Activated T-helper 9 cell treated with anti-CD3 and anti-CD28 coated beads, Interleukin-2, amount 50 U/mL, for 16 hours (primary cell): ENCODE measurements around the gene JSRP1.

ENCODE experiments used
- DNase-seq: peaks from one replicate; pipeline ENCODE4 v3.0.0-alpha.2; 2020; ENCODE audit warnings: low read depth

Gene JSRP1

DNA sequence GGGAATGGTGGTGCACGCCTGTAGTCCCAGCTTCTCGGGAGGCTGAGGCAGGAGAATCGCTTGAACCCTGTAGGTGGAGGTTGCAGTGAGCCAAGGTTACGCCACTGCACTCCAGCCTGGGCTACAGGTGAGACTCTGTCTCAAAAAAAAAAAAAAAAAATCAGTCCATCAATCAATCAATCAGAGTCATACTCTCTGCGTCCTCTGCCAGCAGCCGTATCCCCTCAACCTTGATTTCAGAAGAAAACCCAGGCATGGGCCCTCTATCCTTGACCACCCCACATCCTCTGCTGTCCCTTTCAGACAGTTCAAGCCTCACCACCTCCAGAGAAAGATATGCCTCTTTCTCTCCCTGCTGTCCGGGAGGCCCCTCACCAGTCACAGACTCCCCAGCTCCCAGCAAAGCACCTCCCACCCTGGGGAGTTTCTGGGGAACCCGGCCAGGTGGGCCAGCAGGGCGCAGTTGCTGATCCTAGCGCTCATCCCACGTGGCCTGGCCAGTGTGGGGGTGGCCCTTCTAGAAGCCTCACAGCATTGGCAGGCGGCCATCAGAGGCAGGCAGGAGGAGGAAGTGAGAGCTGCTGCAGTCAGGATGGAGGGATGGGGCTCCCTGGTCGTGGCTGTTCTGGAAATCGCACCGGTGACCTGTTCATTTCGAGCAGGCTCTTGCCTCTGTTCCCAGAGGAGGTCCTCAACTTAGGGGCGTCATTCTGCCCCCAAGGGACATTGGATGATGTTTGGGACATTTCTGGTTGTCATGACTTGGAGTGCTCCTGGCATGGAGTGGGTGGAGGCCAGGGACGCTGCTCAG lies 10.2 kb upstream of the JSRP1 start:
- DNase-seq = no peak

DNA sequence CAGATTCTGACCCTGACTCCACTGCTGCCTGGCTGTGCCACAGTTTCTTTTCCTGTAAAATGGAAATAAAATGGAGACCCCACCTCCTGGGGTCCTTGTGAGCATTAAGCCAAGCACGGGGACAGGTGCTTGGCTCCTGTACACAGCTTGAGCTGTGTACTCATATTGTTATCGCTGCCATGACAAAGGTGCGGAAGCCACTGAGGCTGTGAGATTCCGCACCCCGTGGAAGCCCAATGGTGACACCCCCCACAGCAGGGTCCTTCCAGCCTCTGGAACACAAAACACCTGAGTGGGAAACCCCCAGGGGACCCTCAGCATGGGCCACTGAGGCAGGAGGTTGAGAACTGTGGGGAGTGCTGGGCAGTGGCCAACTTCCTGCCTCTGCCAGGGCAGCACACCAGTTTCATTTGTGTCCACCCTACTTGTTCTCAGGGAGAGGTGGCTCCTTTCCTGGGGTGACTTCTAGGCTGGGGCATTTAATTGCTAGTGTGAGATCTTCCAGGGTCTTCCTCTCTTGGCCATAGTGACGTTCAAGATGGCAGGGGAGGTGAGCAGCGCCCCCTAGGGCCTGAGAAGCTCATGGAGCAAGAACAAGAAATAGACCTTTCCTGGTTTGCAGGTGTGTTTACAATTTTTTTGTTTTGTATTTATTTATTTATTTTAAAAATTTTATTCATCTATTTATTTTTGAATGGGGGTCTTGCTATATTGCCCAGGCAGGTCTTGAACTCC lies 5.4 kb upstream of the JSRP1 start:
- no peak for DNase-seq

DNA sequence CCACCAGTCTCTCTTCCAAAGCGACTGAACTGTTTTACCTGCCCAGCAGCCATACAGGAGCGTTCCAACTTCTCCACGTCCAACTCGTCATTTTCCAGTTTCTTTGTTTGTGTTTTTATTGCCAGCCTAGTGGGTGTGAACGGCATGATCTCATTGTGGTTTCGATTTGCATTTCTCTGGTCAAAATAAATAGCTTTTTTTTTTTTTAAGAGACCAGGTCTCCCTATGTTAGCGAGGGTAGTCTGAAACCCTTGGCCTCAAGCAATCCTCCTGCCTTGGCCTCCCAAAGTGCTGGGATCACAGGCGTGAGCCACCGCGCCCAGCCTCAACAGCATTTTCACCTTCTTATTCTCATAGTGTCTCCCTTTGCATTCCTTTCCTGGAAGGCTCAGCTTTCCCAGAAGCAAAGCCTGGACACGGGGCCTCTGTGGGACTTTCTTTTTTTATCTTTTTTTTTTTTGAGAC lies 4.2 kb upstream of the JSRP1 start:
- DNase-seq = no peak

DNA sequence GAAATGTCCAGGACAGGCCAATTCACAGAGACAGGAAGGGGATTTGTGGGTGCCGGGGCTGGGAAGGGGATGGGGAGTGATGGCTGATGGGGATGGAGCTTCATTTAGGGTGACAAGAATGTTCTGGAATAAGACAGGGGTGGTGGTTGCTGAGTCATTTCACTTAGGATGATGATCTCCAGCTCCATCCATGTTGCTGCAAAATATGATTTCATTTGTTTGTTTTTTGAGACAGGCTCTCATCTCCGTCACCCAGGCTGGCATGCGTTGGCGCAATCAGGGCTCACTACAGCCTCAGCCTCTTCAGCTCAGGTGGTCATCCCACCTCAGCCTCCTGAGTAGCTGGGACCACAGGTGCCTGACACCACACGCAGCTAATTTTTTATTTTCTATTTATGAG lies 3.1 kb upstream of the JSRP1 start:
- DNase-seq = no peak

DNA sequence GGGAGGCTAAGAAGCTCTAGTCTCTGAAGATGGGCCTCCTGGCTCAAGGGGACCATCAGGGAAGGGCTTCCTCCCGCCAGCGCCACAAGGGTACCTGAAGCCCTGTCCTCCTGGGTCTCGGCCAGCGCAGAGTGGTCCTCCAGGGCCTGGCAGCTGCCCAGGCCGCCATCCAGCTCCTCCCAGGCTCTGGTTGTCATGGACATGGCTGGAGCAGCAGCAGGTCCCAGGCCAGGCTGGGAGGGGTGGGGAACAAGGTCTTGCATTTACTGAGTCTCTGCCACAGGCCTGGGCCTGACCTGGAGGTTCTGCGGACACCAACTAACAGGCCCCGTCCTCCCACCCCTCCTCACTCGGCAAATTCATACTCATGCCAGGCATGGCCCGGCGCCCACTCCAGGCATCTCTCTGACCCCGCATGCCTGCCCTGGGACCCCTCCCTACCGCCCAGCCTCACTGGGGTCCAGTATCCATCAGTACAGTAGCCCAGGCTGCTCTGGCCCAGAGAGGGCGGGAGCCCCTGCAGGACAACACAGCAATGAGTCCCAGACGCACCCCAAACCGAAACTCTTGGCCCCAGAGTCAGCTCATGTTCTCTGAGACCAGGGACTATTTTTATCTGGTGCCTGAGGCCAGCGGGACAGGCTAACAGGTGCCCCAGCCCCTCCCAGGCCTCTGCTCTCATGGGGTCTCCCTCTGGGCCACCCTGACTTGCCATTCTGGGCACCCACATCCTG lies 938 bp downstream of the JSRP1 start:
- DNase-seq = no peak

DNA sequence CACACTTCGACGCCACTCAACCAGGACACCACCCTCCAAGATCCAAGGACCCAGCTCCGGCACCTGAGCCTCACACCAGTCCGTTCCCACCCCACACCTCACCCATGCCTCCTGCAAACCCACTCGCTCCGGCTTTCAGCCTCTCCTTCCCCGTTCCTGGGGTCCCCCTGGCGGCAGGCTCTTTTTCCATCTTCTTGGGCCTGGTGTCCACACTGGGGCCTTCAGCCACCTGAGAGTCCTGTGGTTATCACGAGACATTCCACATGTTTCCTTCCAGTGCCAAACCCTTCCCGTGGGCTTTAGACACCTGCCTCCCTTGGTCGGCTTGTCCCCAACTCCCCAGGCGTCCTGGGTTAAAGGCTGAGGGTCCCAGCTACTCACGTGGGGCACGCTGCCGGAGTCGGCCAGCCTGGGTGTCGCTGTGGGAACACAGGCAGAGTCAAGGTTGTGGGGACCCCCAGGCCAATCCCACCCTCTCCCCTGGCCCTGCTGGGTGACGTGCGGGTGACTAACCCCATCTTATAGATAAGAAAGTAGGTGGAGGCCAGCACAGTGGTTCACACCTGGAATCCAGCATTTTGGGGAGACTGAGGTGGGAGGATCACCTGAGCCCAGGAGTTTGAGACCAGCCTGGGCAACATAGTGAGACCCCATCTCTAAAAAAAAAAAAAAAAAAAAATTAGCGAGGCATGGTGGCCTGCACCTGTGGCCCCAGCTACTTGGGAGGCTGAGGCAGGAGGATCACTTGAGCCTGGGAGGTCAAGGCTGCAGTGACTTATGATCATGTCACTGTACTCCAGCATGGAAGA lies 1.9 kb downstream of the JSRP1 start:
- no peak for DNase-seq

DNA sequence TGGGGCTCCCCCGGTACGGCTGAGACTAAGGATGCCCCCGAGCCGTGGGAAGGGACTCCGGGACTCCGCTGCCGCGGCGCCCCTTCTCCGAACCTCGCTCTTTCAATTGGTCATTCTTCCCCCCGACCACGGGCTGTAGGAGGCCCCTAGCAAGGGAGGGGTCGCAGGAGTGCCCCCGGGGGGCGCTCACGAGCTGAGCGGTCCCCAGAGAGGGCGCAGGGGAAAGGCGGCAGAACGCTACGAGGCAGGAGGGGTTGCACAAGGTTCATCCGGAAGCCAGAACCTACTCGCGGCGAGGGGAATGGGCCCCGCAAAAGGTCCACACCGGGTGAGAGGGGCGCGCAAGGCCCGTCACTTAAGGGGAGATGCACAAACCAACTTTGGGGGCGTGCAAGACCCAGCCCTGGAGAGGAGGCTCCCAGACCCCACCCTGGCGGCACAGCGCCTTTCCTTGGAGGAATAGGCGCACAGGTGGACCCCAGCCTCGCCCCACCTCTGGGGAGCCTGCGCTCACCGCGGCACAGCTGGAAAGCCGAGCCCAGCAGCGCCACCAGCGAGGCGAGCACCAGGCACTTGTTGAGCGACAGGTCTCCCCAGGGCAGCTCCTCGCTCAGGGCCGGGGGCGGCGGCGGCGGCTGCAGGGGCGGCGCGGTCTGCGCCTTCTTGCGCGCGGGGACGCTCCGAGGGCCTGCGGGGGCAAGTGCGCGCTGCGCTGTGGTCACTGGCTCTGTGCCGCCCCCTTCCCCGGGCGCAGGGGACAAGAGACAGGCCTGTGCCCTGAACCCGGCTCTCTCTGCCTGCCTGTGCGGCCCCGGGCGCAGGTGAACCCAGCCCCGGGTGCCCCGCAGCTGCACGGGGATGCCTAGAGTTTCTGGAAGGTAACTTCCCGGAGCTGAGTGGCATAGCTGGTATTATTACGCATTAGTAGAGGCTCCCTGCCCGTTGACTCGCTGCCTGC lies 2.8 kb downstream of the JSRP1 start:
- no peak for DNase-seq

DNA sequence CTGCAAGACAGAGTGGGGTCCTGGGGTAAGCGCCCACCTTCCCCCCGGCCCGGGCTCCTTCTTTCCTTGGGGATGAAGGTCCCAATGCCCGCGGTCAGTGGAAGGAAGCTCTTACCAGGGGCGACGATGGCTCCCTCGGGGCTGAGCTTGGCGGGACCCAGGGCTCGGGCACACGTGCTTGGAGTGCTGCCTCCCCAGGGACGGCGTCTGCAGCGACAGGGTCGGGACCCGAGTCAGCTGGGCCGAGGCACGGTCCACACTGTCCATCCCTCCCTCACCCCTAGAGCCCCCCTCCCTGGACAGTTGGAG lies 3.5 kb downstream of the JSRP1 start:
- DNase-seq = no peak

DNA sequence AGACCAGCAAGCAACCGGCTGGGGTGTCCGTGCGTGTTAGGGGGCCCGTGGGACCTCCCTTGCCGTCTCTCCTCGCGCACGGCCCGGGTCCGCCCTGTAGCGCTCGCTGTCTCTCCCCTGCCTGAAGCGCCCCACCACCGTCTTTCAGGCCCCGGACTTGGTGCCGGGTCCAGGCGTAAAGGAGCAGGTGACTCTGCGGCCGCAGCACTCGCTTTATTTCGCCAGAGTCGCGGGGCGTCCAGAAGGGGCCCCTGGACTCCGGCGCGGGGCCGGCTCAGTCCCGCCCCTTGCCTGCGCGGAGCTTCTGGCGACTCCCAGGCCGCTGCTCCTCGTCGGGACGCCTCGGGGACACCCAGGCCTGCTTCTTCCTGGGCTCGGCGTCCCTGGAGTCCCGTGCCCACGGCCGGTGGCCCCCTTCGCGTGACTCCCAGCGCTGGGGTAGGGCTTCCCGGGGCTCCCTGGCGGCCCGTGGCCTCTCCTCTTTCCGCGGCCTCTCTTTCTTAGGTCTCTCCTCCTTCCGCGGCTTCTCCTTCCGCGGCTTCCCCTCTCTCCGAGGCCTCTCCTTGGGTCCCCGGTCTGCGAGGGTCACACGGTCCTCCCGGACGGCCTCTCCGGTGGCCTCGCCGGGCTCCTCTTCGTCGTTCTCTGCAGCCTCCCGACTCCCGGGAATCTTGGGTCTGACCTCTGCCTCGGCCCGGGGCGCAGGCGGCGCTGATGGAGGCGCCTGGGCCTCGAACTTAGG lies 4.0 kb downstream of the JSRP1 start:
- no peak for DNase-seq

DNA sequence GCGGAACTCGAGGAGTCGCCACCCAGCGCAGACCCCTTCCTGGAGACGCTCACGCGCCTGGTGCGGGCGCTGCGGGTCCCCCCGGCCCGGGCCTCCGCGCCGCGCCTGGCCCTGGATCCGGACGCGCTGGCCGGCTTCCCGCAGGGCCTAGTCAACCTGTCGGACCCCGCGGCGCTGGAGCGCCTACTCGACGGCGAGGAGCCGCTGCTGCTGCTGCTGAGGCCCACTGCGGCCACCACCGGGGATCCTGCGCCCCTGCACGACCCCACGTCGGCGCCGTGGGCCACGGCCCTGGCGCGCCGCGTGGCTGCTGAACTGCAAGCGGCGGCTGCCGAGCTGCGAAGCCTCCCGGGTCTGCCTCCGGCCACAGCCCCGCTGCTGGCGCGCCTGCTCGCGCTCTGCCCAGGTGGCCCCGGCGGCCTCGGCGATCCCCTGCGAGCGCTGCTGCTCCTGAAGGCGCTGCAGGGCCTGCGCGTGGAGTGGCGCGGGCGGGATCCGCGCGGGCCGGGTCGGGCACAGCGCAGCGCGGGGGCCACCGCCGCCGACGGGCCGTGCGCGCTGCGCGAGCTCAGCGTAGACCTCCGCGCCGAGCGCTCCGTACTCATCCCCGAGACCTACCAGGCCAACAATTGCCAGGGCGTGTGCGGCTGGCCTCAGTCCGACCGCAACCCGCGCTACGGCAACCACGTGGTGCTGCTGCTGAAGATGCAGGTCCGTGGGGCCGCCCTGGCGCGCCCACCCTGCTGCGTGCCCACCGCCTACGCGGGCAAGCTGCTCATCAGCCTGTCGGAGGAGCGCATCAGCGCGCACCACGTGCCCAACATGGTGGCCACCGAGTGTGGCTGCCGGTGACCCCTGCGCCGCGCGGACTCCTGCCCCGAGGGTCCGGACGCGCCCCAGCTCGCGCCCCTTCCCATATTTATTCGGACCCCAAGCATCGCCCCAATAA lies 4.8 kb downstream of the JSRP1 start:
- no peak for DNase-seq

DNA sequence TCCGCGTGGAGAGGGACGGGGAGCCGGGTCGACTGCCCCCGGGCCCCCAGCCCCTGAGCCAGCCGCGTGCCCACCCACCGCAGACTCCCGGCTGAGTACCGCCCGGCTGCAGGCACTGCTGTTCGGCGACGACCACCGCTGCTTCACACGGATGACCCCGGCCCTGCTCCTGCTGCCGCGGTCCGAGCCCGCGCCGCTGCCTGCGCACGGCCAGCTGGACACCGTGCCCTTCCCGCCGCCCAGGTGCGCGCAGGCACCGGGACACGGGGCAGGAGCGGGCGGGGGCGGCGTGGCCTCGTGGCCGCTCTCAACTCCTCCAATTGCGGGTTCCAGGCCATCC lies 5.5 kb downstream of the JSRP1 start:
- DNase-seq = no peak

DNA sequence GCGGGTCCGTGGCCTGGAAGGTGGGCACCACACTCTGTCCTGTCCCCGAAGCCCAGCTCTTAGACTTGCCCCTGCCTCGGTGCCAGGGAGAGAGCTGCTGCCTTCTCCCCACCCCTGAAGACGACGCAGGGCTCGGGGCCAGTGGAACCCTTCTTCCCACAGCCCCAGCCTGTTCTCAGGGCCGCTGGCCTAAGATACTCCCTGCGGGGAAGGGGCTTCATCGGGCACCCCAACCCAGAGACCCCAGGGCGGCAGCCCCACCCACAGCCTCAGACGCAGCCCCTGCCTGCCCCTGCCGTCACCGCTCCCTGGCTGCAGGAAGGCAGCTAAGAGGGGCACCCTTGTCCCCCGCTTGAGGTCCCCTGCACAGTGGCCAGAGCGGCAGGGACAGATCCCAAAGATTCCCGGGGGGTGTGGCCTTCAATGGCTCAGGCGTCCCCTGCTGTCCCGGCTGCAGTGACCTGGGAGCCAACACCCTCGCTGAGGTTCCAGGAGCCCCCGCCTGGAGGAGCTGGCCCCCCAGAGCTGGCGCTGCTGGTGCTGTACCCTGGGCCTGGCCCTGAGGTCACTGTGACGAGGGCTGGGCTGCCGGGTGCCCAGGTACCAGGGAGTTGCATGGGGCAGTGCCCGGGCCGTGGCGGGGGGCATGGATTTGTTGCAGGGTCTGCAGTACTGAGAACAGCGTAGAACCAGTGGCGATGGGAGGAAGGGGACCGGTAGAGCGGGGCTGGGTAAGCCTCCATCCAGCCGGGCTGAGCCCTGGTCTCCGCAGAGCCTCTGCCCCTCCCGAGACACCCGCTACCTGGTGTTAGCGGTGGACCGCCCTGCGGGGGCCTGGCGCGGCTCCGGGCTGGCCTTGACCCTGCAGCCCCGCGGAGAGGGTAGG lies 6.1 kb downstream of the JSRP1 start:
- DNase-seq = no peak

DNA sequence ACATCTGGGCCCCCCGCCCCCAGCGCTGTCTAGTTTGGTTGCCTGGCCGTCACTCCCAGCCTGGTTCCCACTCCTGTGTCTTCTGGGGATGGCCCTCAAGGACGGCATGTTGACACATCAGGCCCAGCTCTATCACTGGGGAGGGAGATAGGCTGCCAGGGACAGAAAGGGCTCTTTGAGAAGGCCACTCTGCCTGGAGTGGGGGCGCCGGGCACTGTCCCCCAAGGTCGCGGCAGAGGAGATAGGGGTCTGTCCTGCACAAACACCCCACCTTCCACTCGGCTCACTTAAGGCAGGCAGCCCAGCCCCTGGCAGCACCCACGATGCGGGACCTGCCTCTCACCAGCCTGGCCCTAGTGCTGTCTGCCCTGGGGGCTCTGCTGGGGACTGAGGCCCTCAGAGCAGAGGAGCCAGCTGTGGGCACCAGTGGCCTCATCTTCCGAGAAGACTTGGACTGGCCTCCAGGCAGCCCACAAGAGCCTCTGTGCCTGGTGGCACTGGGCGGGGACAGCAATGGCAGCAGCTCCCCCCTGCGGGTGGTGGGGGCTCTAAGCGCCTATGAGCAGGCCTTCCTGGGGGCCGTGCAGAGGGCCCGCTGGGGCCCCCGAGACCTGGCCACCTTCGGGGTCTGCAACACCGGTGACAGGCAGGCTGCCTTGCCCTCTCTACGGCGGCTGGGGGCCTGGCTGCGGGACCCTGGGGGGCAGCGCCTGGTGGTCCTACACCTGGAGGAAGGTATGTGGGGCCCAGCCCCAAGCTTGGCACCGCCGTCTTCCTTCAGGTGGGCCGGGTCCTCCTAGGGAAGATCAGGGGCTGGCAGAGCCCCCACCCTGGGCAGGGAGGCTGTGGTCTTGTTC lies 7.0 kb downstream of the JSRP1 start, which contains the start of gene AMH:
Gene AMH, plus strand, starts transcription at position 314 of the 857 bp plus-strand sequence. Its CDS starts 10 bp downstream, at position 324.
- no peak for DNase-seq

DNA sequence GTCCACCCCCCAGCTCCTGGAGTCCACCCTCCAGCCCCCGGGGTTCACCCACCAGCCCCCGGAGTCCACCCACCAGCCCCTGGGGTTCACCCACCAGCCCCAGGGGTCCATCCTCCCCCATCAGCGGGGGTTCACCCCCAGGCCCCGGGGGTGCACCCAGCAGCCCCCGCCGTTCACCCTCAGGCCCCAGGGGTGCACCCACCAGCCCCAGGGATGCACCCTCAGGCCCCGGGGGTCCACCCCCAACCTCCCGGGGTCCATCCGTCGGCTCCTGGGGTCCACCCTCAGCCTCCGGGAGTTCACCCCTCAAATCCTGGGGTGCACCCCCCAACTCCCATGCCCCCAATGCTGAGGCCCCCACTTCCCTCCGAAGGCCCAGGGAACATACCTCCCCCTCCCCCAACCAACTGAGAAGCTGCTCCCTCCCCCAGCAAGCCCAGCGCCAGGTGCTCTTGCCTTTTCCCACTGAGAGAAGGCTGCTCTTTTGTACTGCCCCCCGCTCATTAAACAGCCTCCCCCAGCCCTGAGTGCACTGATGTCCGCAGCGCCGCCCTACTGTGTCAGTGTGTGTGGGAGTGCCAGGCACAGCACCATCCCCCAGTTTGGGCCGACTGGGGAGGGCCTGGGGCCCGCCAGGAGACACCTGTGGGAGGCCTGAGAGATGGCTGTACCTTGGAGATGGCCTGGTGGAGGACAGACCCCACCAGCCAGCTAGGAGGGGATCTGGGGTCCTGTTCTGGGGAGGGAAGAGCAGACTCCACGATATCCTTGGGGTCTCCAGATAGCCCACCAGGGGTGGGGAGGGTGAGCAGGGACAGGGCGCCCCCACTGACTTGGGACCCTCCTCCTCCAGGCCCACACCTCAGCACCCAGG lies 7.8 kb downstream of the JSRP1 start:
- DNase-seq = no peak

DNA sequence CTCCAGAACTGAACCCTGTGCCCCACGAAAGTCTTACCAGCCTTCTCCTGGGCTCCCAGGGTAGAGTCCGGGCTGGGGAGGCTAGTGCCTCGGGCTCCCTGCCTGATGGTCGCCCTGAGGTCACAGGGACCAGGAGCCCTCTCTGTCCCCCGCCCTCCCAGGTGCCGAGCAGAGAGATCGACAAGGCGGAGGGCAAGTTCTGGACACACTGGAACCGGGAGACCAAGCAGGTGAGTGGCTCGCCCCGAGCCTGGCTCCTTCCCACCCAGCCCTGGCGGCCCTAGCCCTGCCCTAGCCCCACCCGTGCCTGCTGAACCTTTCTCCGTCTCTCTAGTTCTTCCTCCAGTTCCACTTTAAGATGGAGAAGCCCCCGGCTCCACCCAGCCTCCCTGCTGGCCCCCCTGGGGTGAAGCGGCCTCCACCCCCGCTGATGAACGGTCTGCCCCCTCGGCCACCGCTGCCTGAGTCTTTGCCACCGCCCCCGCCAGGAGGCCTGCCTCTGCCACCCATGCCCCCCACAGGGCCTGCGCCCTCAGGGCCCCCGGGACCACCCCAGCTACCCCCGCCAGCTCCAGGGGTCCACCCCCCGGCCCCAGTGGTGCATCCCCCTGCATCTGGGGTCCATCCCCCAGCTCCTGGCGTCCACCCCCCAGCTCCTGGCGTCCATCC lies 8.7 kb downstream of the JSRP1 start:
- DNase-seq = no peak
